H9 (cell line): Measurements from ENCODE around the gene SPAM1. TPM values are rescaled to one million over a fixed set of nuclear protein-coding genes. Genes with fewer than 3 reads are reported as not detected.

ENCODE experiments used
- DNase-seq: peaks from one replicate; pipeline ENCODE4 v3.0.0-alpha.2; 2017
- H2AFZ ChIP-seq: one replicate; pipeline ENCODE4 v1.6.1; 2013; ENCODE audit warnings: mild to moderate bottlenecking, low read length, control low read depth, moderate library complexity
- H2AK5ac ChIP-seq: 2 replicates; pipeline ENCODE4 v1.6.1; 2013; ENCODE audit warnings: low read length, control low read depth, mixed read lengths; ENCODE audit not compliant: insufficient read length
- H2BK120ac ChIP-seq: one replicate; pipeline ENCODE4 v1.6.1; 2013; ENCODE audit warnings: low read depth, mild to moderate bottlenecking, low read length, control low read depth, inconsistent platforms; ENCODE audit not compliant: poor library complexity, severe bottlenecking
- H2BK12ac ChIP-seq: 2 replicates; pipeline ENCODE4 v1.6.1; 2013; ENCODE audit warnings: low read length, control low read depth, mixed read lengths, low read depth; ENCODE audit not compliant: insufficient read length
- H2BK15ac ChIP-seq: 2 replicates; pipeline ENCODE4 v1.6.1; 2013; ENCODE audit warnings: low read depth, low read length, control low read depth
- H2BK20ac ChIP-seq: one replicate; pipeline ENCODE4 v1.6.1; 2013; ENCODE audit warnings: low read depth, mild to moderate bottlenecking, low read length, control low read depth, inconsistent platforms; ENCODE audit not compliant: poor library complexity, severe bottlenecking
- H2BK5ac ChIP-seq: 2 replicates; pipeline ENCODE4 v1.6.1; 2013; ENCODE audit warnings: low read length, control low read depth, mixed read lengths; ENCODE audit not compliant: insufficient read length
- H3K14ac ChIP-seq: 2 replicates; pipeline ENCODE4 v1.6.1; 2013; ENCODE audit warnings: low read length, control low read depth; ENCODE audit not compliant: insufficient read depth
- H3K18ac ChIP-seq: 2 replicates; pipeline ENCODE4 v1.6.1; 2013; ENCODE audit warnings: low read depth, mild to moderate bottlenecking, mixed read lengths, low read length, control low read depth; ENCODE audit not compliant: insufficient read length
- H3K23ac ChIP-seq: 2 replicates; pipeline ENCODE4 v1.6.1; 2013; ENCODE audit warnings: low read length, control low read depth, mixed read lengths, low read depth; ENCODE audit not compliant: insufficient read length
- H3K23me2 ChIP-seq: 2 replicates; pipeline ENCODE4 v1.6.1; 2013; ENCODE audit warnings: low read depth, mild to moderate bottlenecking, mixed read lengths, low read length, control low read depth; ENCODE audit not compliant: insufficient read length, poor library complexity, severe bottlenecking
- H3K27ac ChIP-seq: 2 replicates; pipeline ENCODE4 v1.5.1; 2013; ENCODE audit warnings: low read length, control low read depth, mixed read lengths, low read depth; ENCODE audit not compliant: insufficient read length
- H3K27me3 ChIP-seq: 2 replicates; pipeline ENCODE4 v1.6.1; 2013; ENCODE audit warnings: low read length, control low read depth, inconsistent platforms; ENCODE audit not compliant: insufficient read depth
- H3K4ac ChIP-seq: 2 replicates; pipeline ENCODE4 v1.6.1; 2013; ENCODE audit warnings: low read depth, mild to moderate bottlenecking, control low read depth, inconsistent platforms, low read length, moderate library complexity
- H3K4me1 ChIP-seq: 2 replicates; pipeline ENCODE4 v1.6.1; 2013; ENCODE audit warnings: low read length, control low read depth, inconsistent platforms; ENCODE audit not compliant: insufficient read depth
- H3K4me2 ChIP-seq: 2 replicates; pipeline ENCODE4 v1.6.1; 2013; ENCODE audit warnings: low read length, control low read depth, mixed read lengths; ENCODE audit not compliant: insufficient read length, insufficient read depth
- H3K56ac ChIP-seq: 2 replicates; pipeline ENCODE4 v1.6.1; 2013; ENCODE audit warnings: low read depth, mild to moderate bottlenecking, mixed read lengths, low read length, control low read depth; ENCODE audit not compliant: insufficient read length
- H3K79me1 ChIP-seq: 2 replicates; pipeline ENCODE4 v1.6.1; 2013; ENCODE audit warnings: low read depth, mild to moderate bottlenecking, moderate library complexity, low read length, control low read depth, inconsistent platforms; ENCODE audit not compliant: insufficient read depth, poor library complexity, severe bottlenecking
- H3K79me2 ChIP-seq: 2 replicates; pipeline ENCODE4 v1.6.1; 2013; ENCODE audit warnings: low read length, control low read depth, inconsistent platforms; ENCODE audit not compliant: insufficient read depth
- H3K9ac ChIP-seq: 2 replicates; pipeline ENCODE4 v1.6.1; 2013; ENCODE audit warnings: low read length, control low read depth, mixed read lengths; ENCODE audit not compliant: insufficient read length; ENCODE audit errors: extremely low read depth
- H3K9me3 ChIP-seq: one replicate; pipeline ENCODE4 v1.6.1; 2013; ENCODE audit warnings: low read depth, low read length, inconsistent platforms; ENCODE audit not compliant: control insufficient read depth
- H3T11ph ChIP-seq: one replicate; pipeline ENCODE4 v1.6.1; 2013; ENCODE audit warnings: mild to moderate bottlenecking, low read length, control low read depth, inconsistent platforms
- H4K20me1 ChIP-seq: one replicate; pipeline ENCODE4 v1.6.1; 2013; ENCODE audit not compliant: control insufficient read depth, insufficient read length, insufficient read depth
- H4K5ac ChIP-seq: 2 replicates; pipeline ENCODE4 v1.6.1; 2013; ENCODE audit warnings: low read depth, mild to moderate bottlenecking, mixed read lengths, low read length, control low read depth; ENCODE audit not compliant: insufficient read length
- H4K8ac ChIP-seq: replicated peaks from 2 replicates; pipeline ENCODE4 v1.6.1; 2013; ENCODE audit warnings: low read length, control low read depth, mixed read lengths, low read depth; ENCODE audit not compliant: insufficient read length
- H4K91ac ChIP-seq: 2 replicates; pipeline ENCODE4 v1.6.1; 2013; ENCODE audit warnings: low read depth, mild to moderate bottlenecking, moderate library complexity, mixed read lengths, low read length, control low read depth; ENCODE audit not compliant: insufficient read length
- H3K27ac Mint-ChIP-seq, 3 experiments: 2 replicates in 2 of 3; 3 replicates in 1 of 3; pipeline ENCODE4 v1.8.0; 2020 to 2021; ENCODE audit warnings: mixed read lengths in 3 of 3, mild to moderate bottlenecking in 1 of 3, moderate library complexity in 1 of 3
- H3K27me3 Mint-ChIP-seq: 2 replicates; pipeline ENCODE4 v1.8.0; 2021; ENCODE audit warnings: low read depth, mild to moderate bottlenecking, moderate library complexity, mixed read lengths
- H3K36me3 Mint-ChIP-seq, 3 experiments: 2 replicates in 2 of 3; 3 replicates in 1 of 3; pipeline ENCODE4 v1.8.0; 2020 to 2021; ENCODE audit warnings: low read depth in 3 of 3, mixed read lengths in 3 of 3; ENCODE audit not compliant: insufficient read depth in 1 of 3
- H3K4me1 Mint-ChIP-seq, 2 experiments: 2 replicates each; pipeline ENCODE4 v1.8.0; 2020; ENCODE audit warnings: mixed read lengths in 2 of 2
- H3K4me3 Mint-ChIP-seq, 2 experiments: 2 replicates in 1 of 2; 3 replicates in 1 of 2; pipeline ENCODE4 v1.8.0; 2020 to 2021; ENCODE audit warnings: mild to moderate bottlenecking in 2 of 2, mixed read lengths in 2 of 2, moderate library complexity in 1 of 2
- H3K9me3 Mint-ChIP-seq, 2 experiments: 2 replicates in 1 of 2; 3 replicates in 1 of 2; pipeline ENCODE4 v1.8.0; 2020; ENCODE audit warnings: mild to moderate bottlenecking in 2 of 2, mixed read lengths in 2 of 2, moderate library complexity in 1 of 2
- CTCF ChIP-seq: fragments of 200-600 bp; sonication (generic); conservative IDR thresholded peaks from 3 replicates; pipeline ENCODE4 v1.8.0; 2021; ENCODE audit warnings: antibody characterized with exemption, mild to moderate bottlenecking
- WGBS: extraction: QIAGEN DNeasy Blood & Tissue Kit; methylation state at CpG from one replicate; pipeline ENCODE4 v1.1.7; 2013; ENCODE audit warnings: missing lambda C conversion rate, low lambda C conversion rate, mixed read lengths; ENCODE audit not compliant: insufficient read length; ENCODE audit errors: extremely low coverage; 5-methylcytosine and 5-hydroxymethylcytosine counted together
- total RNA-seq: library from RNA; stranded (reverse); gene quantifications from 2 replicates; pipeline ENCODE4 v1.2.1, GENCODE V29; 2021

SPAM1 gene
- total RNA-seq, 1 experiment from 2014 or later = not detected

- H3K27ac Mint-ChIP-seq = peak overlapping the region in 2 of 3 experiments; percentile 5 to 68; a peak in 2 of 7 replicates
- no peak for DNase-seq
- H2BK20ac ChIP-seq = no peak overlapping the region
- no peak overlapping the region for H3K4ac ChIP-seq
- no peaks in the 10 kb centered on the region for H4K20me1 ChIP-seq
- H4K91ac ChIP-seq = no peak overlapping the region
- H3K9ac ChIP-seq = no peak overlapping the region
- H3K4me3 Mint-ChIP-seq = no peak overlapping the region
- peaks cover 7 to 10% of the 10 kb centered on the region in 2 experiments for H3K4me1 Mint-ChIP-seq
- H2BK120ac ChIP-seq = no peak overlapping the region
- H3K23ac ChIP-seq = no peak overlapping the region
- H3K27ac ChIP-seq = no peak overlapping the region
- no peaks in the 10 kb centered on the region for H3K9me3 ChIP-seq
- H3K4me1 ChIP-seq = no peaks in the 10 kb centered on the region
- no peaks in the 10 kb centered on the region for H3K79me2 ChIP-seq
- peaks cover 0 to 8% (median 3%) of the 10 kb centered on the region in 3 experiments; a peak in 3 of 7 replicates for H3K36me3 Mint-ChIP-seq
- peaks cover 0 to 2% of the 10 kb centered on the region in 2 experiments; a peak in 2 of 5 replicates for H3K9me3 Mint-ChIP-seq
- no peak overlapping the region for H2AFZ ChIP-seq
- no peak overlapping the region for H2BK12ac ChIP-seq
- H3K14ac ChIP-seq = no peak overlapping the region
- no peak overlapping the region for H3K4me2 ChIP-seq
- no peak overlapping the region for H2BK15ac ChIP-seq
- H3K27me3 Mint-ChIP-seq = no peaks in the 10 kb centered on the region
- no peak overlapping the region for H3K18ac ChIP-seq
- WGBS = no CpG with 5 or more reads among the region's 12 CpGs
- H4K8ac ChIP-seq = no peak overlapping the region
- H3K27me3 ChIP-seq = no peaks in the 10 kb centered on the region
- no peak overlapping the region for H3K56ac ChIP-seq
- no peak overlapping the region for H3T11ph ChIP-seq
- no peak overlapping the region for H2AK5ac ChIP-seq
- H3K23me2 ChIP-seq = no peaks in the 10 kb centered on the region
- no peak overlapping the region for H4K5ac ChIP-seq
- H2BK5ac ChIP-seq = no peak overlapping the region
- no peaks in the 10 kb centered on the region for H3K79me1 ChIP-seq
- no peak for TF ChIP-seq CTCF
Observed at GRCh38 chr7:123917878-123918277, 7.2 kb upstream of the SPAM1 start.
